Ecto neural progenitor cell (in vitro differentiated cells): Measurements from ENCODE around the gene C17orf100.
"Not testable (repeated sequence)": the region's sequence is repeated elsewhere in the genome, so short reads cannot be mapped to it uniquely, and the experiment has no call there.

Experiments
- DNase-seq: peaks from one replicate; pipeline ENCODE4 v3.0.0-alpha.2; 2018; ENCODE audit warnings: low spot score

The C17orf100 gene

GRCh38 chr17:6691958-6692357, 40.4 kb downstream of the C17orf100 start:
- DNase-seq: not testable (repeated sequence)

- DNase-seq: no peak
These were observed 43.5 kb downstream of the C17orf100 start for GRCh38 chr17:6695051-6695450.

GRCh38 chr17:6695565-6695964, 44.0 kb downstream of the C17orf100 start:
- DNase-seq: no peak

GRCh38 chr17:6696906-6697305, 45.3 kb downstream of the C17orf100 start:
- DNase-seq: no peak

DNA sequence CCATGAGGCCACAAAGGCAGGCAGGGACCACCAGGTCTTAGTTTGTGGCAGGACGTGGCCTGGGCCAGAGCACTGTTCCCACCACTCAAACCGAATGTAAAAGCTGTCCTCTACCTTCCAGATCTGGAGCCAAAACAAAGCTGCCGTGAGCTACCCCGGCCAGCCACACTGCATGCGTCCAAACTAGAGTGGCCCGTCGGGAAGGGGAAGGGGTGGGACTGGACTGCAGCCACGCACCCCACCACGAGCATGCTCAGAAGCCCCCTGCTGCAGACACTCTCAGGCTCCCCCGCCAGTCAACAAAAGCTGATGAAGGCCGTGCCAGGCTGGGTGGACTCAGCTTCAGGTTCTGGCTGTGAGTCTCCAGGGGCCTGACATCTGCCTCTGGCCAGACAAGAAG, 46.4 kb downstream of the C17orf100 start:
- no peak for DNase-seq

GRCh38 chr17:6699997-6700947, 48.7 kb downstream of the C17orf100 start:
- DNase-seq: no peak

- no peak for DNase-seq
These were observed 49.4 kb downstream of the C17orf100 start for GRCh38 chr17:6700948-6701307.

DNA sequence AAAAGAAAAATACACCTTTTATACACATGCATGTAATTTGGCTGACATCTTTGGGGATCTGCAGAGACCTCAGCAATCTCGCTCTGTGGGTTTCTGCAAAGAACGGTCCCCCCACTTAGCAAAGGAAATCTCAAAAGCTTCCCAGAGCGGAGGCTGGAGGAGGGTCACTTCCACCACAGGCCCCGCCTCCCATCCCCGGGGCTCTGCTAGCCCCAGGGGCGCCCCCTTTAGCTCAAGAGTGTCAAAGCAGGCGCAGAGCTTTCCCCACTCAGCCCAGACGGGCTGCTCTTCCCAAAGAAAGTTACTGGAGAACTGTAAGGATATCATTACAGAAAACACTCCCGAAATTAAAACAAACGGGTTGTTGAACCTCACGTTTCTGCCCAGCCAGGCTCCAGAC, 50.2 kb downstream of the C17orf100 start:
- peak; percentile 85 for DNase-seq

DNA sequence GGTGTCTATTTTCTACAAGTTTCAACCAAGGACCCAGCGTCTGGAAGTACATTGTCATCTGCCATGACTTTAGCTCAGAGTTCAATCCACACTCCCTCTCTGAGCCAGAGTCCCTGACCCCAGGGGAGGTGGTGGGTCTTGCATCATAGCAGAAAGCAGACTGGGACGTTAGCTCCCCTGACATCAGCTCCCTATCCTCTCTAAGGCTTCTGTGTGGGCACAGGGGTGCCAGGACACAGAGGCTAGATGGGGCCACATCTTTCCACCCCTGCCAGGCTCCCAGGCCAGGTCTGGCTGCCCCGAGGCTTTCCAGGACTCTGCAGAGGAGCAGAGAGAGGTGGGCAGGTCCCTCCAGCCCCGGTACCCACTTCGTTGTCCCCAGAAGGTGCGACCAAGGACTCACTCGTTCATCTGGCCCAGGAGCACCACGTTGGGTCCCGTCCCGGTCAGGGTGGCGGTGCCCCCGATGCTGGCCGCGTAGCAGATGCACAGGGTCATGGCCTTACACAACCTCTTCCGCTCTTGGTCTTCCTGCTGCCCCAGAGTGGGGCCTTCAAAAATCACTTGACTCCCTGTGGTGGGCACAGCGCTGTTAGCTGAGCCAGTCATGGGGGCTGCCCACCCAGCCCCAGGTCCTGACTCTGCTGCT, 51.1 kb downstream of the C17orf100 start:
- no peak for DNase-seq
